K562 (cell line): ENCODE results near the gene DNAJC1. TPM values are rescaled to one million over a fixed set of nuclear protein-coding genes. Genes with fewer than 3 reads are reported as not detected.

Experiments
- ATF1 ChIP-seq, 2 experiments: fragments of 450-650 bp in 1 of 2; IDR thresholded peaks; 2 replicates each; pipeline ENCODE4 v1.6.1; 2016; ENCODE audit warnings: missing compliant biosample characterization in 1 of 2, missing genetic modification characterization in 1 of 2
- BRD4 ChIP-seq: fragments of 200-600 bp; sonication (generic); IDR thresholded peaks from 2 replicates; pipeline ENCODE4 v1.6.1; 2017; ENCODE audit warnings: inconsistent platforms
- CBX3 ChIP-seq, 2 experiments: IDR thresholded peaks; 1 replicate in 1 of 2; 2 replicates in 1 of 2; pipeline ENCODE4 v1.6.1; 2012; ENCODE audit warnings: inconsistent platforms in 2 of 2, low read length in 2 of 2, borderline replicate concordance in 1 of 2, control low read depth in 1 of 2
- ERF ChIP-seq: fragments of 450-650 bp; formaldehyde crosslinking; IDR thresholded peaks from 2 replicates; pipeline ENCODE4 v1.4.0; 2020; ENCODE audit warnings: mild to moderate bottlenecking, mixed read lengths
- FIP1L1 ChIP-seq: fragments of 200-400 bp; formaldehyde crosslinking; IDR thresholded peaks from 2 replicates; pipeline ENCODE4 v1.6.1; 2018; ENCODE audit warnings: mild to moderate bottlenecking, low read depth, low read length; ENCODE audit not compliant: poor library complexity, severe bottlenecking
- IRF2 ChIP-seq: sonication (generic); formaldehyde crosslinking; IDR thresholded peaks from 2 replicates; pipeline ENCODE4 v1.8.1; 2022; ENCODE audit warnings: mild to moderate bottlenecking, missing genetic modification reagents
- NFXL1 ChIP-seq: fragments of 450-650 bp; formaldehyde crosslinking; IDR thresholded peaks from 2 replicates; pipeline ENCODE4 v1.4.0; 2021; ENCODE audit warnings: mild to moderate bottlenecking
- PTRF ChIP-seq: fragments of 450-650 bp; IDR thresholded peaks from 2 replicates; pipeline ENCODE4 v1.6.1; 2016; ENCODE audit warnings: mild to moderate bottlenecking, missing genetic modification characterization, missing compliant biosample characterization
- PURB ChIP-seq: sonication (generic); formaldehyde crosslinking; IDR thresholded peaks from 2 replicates; pipeline ENCODE4 v1.9.0; 2021; ENCODE audit warnings: low read depth, mild to moderate bottlenecking, missing genetic modification reagents
- RAD51 ChIP-seq: fragments of 450-650 bp; IDR thresholded peaks from 2 replicates; pipeline ENCODE4 v1.7.1; 2016; ENCODE audit warnings: low read depth, mild to moderate bottlenecking, borderline replicate concordance
- SMC3 ChIP-seq: conservative IDR thresholded peaks from 2 replicates; pipeline ENCODE4 v1.6.1; 2011; ENCODE audit warnings: low read depth, low read length, improper control_type of control experiment; ENCODE audit not compliant: insufficient read depth
- TCF7L2 ChIP-seq: fragments of 150-350 bp; IDR thresholded peaks from 2 replicates; pipeline ENCODE4 v1.6.1; 2016; ENCODE audit warnings: low read depth, mild to moderate bottlenecking, low read length, moderate library complexity
- TRIM24 ChIP-seq, 2 experiments: fragments of 450-650 bp; IDR thresholded peaks; 2 replicates each; pipeline ENCODE4 v1.6.1; 2016
- ZFP30 ChIP-seq: fragments of 250-450 bp; sonication (Bioruptor Pico); IDR thresholded peaks from 2 replicates; pipeline ENCODE4 v1.8.0; 2022; ENCODE audit warnings: moderate library complexity, mild to moderate bottlenecking, inconsistent platforms, borderline replicate concordance
- ZNF140 ChIP-seq: fragments of 250-450 bp; sonication (Bioruptor Pico); IDR thresholded peaks from 2 replicates; pipeline ENCODE4 v1.8.0; 2021; ENCODE audit warnings: moderate library complexity, mild to moderate bottlenecking, inconsistent platforms
- ZNF165 ChIP-seq: fragments of 250-450 bp; sonication (Bioruptor Pico); IDR thresholded peaks from 2 replicates; pipeline ENCODE4 v1.4.0; 2020; ENCODE audit warnings: borderline replicate concordance
- polyA plus RNA-seq, 8 experiments: library from polyadenylated mRNA; depleted of rRNA in 4 of 8; stranded (reverse) in 5 of 8; unstranded in 3 of 8; fragments of >200 nt; fragmentation: Nextera tagmentation in 2 of 8; fragmentation: Illumina TruSeq in 1 of 8; extraction: Ambion mirVana in 2 of 8; extraction: Trizol in 1 of 8; gene quantifications; 2 replicates each; pipeline versions ENCODE4 v1.2.1 to v1.2.3, GENCODE V29; 2011 to 2014; ENCODE audit warnings: inconsistent platforms in 1 of 8, missing spikeins in 1 of 8
- total RNA-seq, 7 experiments: library from RNA; depleted of rRNA in 6 of 7; stranded (reverse); fragments of >200 nt in 6 of 7; fragmentation: Illumina TruSeq in 2 of 7; extraction: Trizol in 2 of 7; gene quantifications; 2 replicates each; pipeline versions ENCODE4 v1.2.1 to v1.2.3, GENCODE V29; 2011 to 2021; ENCODE audit warnings: low replicate concordance in 1 of 7
- TF ChIP-seq, protein P1 (sequence below), 2 experiments: fragments of 150-350 bp in 1 of 2; IDR thresholded peaks; 2 replicates each; pipeline ENCODE4 v1.6.1; 2012 to 2016; ENCODE audit warnings: low read depth in 2 of 2, low read length in 2 of 2, mild to moderate bottlenecking in 1 of 2, moderate library complexity in 1 of 2
- TF ChIP-seq, protein P2 (sequence below): fragments of 250-450 bp; sonication (Bioruptor Pico); IDR thresholded peaks from 2 replicates; pipeline ENCODE4 v1.5.0; 2022; ENCODE audit warnings: mild to moderate bottlenecking
- TF ChIP-seq, protein P3 (sequence below): IDR thresholded peaks from 3 replicates; pipeline ENCODE4 v1.6.1; 2011; ENCODE audit warnings: borderline replicate concordance, mild to moderate bottlenecking; ENCODE audit not compliant: insufficient read length, insufficient read depth
- TF ChIP-seq, protein P4 (sequence below): sonication (generic); formaldehyde crosslinking; IDR thresholded peaks from 2 replicates; pipeline ENCODE4 v1.8.0; 2022; ENCODE audit warnings: missing genetic modification reagents, mild to moderate bottlenecking, borderline replicate concordance

DNAJC1 gene
- total and polyA plus RNA-seq, 9 of the 15 experiments (the other 6 are each of a cell fraction or from before 2014, with no cell fraction given) = 5.4 to 77.6 (median 40.3) TPM

DNA sequence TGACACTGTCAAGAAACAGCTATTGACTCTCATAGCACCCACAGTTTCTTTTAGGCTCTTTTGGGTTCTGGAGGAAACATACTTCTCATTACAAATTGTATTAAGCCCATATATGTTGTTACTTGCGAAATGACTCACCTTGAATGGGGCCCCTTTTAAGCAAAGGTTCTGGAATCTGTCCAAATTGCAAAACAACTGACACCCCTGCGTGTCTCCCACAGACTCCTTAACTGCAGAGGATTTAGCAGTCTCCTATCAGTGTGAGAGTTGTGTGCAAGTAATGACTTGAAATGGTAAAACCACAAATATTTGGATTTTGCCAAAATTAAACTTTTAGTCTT is 192.3 kb downstream of the DNAJC1 start (continued):
- TF ChIP-seq, protein P1, sequence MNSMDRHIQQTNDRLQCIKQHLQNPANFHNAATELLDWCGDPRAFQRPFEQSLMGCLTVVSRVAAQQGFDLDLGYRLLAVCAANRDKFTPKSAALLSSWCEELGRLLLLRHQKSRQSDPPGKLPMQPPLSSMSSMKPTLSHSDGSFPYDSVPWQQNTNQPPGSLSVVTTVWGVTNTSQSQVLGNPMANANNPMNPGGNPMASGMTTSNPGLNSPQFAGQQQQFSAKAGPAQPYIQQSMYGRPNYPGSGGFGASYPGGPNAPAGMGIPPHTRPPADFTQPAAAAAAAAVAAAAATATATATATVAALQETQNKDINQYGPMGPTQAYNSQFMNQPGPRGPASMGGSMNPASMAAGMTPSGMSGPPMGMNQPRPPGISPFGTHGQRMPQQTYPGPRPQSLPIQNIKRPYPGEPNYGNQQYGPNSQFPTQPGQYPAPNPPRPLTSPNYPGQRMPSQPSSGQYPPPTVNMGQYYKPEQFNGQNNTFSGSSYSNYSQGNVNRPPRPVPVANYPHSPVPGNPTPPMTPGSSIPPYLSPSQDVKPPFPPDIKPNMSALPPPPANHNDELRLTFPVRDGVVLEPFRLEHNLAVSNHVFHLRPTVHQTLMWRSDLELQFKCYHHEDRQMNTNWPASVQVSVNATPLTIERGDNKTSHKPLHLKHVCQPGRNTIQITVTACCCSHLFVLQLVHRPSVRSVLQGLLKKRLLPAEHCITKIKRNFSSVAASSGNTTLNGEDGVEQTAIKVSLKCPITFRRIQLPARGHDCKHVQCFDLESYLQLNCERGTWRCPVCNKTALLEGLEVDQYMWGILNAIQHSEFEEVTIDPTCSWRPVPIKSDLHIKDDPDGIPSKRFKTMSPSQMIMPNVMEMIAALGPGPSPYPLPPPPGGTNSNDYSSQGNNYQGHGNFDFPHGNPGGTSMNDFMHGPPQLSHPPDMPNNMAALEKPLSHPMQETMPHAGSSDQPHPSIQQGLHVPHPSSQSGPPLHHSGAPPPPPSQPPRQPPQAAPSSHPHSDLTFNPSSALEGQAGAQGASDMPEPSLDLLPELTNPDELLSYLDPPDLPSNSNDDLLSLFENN (IDR thresholded peaks at IDR 0.05; ENCODE audit: low read depth in 2 of 2, low read length in 2 of 2) = no peak
- TF ChIP-seq CBX3 (IDR thresholded peaks at IDR 0.05; ENCODE audit: borderline replicate concordance in 1 of 2, low read length in 2 of 2) (no peak), IRF2 (CRISPR knock-in tag) (no peak), ZNF165 (CRISPR knock-in tag) (no peak), FIP1L1 (no peak), ERF (CRISPR knock-in tag) (no peak), NFXL1 (CRISPR knock-in tag) (no peak), PURB (no peak), SMC3 (no peak), PTRF (tag) (no peak), RAD51 (no peak), BRD4 (no peak), TRIM24 (IDR thresholded peaks at IDR 0.05) (no peak), ATF1 (CRISPR knock-in tag; IDR thresholded peaks at IDR 0.05) (no peak), ATF1 (tag; IDR thresholded peaks at IDR 0.05) (no peak), ZFP30 (CRISPR knock-in tag) (no peak), TCF7L2 (no peak), ZNF140 (no peak)
- TF ChIP-seq, protein P2, sequence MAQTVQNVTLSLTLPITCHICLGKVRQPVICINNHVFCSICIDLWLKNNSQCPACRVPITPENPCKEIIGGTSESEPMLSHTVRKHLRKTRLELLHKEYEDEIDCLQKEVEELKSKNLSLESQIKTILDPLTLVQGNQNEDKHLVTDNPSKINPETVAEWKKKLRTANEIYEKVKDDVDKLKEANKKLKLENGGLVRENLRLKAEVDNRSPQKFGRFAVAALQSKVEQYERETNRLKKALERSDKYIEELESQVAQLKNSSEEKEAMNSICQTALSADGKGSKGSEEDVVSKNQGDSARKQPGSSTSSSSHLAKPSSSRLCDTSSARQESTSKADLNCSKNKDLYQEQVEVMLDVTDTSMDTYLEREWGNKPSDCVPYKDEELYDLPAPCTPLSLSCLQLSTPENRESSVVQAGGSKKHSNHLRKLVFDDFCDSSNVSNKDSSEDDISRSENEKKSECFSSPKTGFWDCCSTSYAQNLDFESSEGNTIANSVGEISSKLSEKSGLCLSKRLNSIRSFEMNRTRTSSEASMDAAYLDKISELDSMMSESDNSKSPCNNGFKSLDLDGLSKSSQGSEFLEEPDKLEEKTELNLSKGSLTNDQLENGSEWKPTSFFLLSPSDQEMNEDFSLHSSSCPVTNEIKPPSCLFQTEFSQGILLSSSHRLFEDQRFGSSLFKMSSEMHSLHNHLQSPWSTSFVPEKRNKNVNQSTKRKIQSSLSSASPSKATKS (CRISPR knock-in tag) = no peak
- TF ChIP-seq, protein P3, sequence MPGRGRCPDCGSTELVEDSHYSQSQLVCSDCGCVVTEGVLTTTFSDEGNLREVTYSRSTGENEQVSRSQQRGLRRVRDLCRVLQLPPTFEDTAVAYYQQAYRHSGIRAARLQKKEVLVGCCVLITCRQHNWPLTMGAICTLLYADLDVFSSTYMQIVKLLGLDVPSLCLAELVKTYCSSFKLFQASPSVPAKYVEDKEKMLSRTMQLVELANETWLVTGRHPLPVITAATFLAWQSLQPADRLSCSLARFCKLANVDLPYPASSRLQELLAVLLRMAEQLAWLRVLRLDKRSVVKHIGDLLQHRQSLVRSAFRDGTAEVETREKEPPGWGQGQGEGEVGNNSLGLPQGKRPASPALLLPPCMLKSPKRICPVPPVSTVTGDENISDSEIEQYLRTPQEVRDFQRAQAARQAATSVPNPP = no peak
- TF ChIP-seq, protein P4, sequence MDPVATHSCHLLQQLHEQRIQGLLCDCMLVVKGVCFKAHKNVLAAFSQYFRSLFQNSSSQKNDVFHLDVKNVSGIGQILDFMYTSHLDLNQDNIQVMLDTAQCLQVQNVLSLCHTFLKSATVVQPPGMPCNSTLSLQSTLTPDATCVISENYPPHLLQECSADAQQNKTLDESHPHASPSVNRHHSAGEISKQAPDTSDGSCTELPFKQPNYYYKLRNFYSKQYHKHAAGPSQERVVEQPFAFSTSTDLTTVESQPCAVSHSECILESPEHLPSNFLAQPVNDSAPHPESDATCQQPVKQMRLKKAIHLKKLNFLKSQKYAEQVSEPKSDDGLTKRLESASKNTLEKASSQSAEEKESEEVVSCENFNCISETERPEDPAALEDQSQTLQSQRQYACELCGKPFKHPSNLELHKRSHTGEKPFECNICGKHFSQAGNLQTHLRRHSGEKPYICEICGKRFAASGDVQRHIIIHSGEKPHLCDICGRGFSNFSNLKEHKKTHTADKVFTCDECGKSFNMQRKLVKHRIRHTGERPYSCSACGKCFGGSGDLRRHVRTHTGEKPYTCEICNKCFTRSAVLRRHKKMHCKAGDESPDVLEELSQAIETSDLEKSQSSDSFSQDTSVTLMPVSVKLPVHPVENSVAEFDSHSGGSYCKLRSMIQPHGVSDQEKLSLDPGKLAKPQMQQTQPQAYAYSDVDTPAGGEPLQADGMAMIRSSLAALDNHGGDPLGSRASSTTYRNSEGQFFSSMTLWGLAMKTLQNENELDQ (CRISPR knock-in tag) = no peak
